ENCODE results near the gene MRPS15. TPM values are rescaled to one million over a fixed set of nuclear protein-coding genes. Genes with fewer than 3 reads are reported as not detected.

MRPS15 gene
- total RNA-seq, 4 donors from 2014 or later: 45.6 to 85.9 (median 56.3) TPM

- no peak for DNase-seq
- TF ChIP-seq POLR2A (IDR thresholded peaks at IDR 0.05): no peak
- TF ChIP-seq CTCF (IDR thresholded peaks at IDR 0.05): no peak
- Histone ChIP-seq H3K36me3 (peaks cover 16 to 25% of the 10 kb centered on the region in 2 donors), H3K27ac (no peak overlapping the region), H3K9me3 (no peaks in the 10 kb centered on the region), H3K27me3 (no peaks in the 10 kb centered on the region), H3K4me1 (peaks cover 0 to 4% of the 10 kb centered on the region in 2 donors), H3K4me3 (replicated peaks in 1 of 3) (no peak overlapping the region)
- 88 to 93% methylated on average over 3 of the region's 3 CpGs for WGBS, 2 donors
- intact Hi-C loops (cut with DNase I): no loop called here
Observed at GRCh38 chr1:36419140-36419539, 45.0 kb downstream of the MRPS15 start.

- Histone ChIP-seq H3K27me3 (no peaks in the 10 kb centered on the region), H3K4me3 (replicated peaks in 1 of 3) (no peak overlapping the region), H3K27ac (no peak overlapping the region), H3K9me3 (no peaks in the 10 kb centered on the region), H3K4me1 (peaks cover 0 to 4% of the 10 kb centered on the region in 2 donors), H3K36me3 (peaks cover 16 to 20% of the 10 kb centered on the region in 2 donors)
- TF ChIP-seq CTCF (IDR thresholded peaks at IDR 0.05) (no peak), POLR2A (IDR thresholded peaks at IDR 0.05) (no peak)
- 87 to 95% methylated on average over 9 of the region's 9 CpGs for WGBS, 2 donors
- intact Hi-C loops (cut with DNase I): no loop called here
- no peak for DNase-seq
Observed at GRCh38 chr1:36417931-36418330, 46.3 kb downstream of the MRPS15 start.

GRCh38 chr1:36415661-36416326 is 48.4 kb downstream of the MRPS15 start:
- TF ChIP-seq POLR2A (IDR thresholded peaks at IDR 0.05) (no peak), CTCF (IDR thresholded peaks at IDR 0.05) (no peak)
- Histone ChIP-seq H3K36me3 (peaks cover 0 to 11% of the 10 kb centered on the region in 2 donors), H3K4me3 (replicated peaks in 1 of 3) (no peak overlapping the region), H3K9me3 (no peaks in the 10 kb centered on the region), H3K4me1 (peaks cover 0 to 11% of the 10 kb centered on the region in 2 donors), H3K27me3 (no peaks in the 10 kb centered on the region), H3K27ac (no peak overlapping the region)
- 89 to 93% methylated on average over 15 of the region's 15 CpGs for WGBS, 2 donors
- intact Hi-C loops (cut with DNase I): no loop called here
- no peak for DNase-seq

- intact Hi-C loops (cut with DNase I): no loop called here
- 86 to 89% methylated on average over 4 of the region's 4 CpGs for WGBS, 2 donors
- H3K4me3 ChIP-seq (replicated peaks in 1 of 3): no peak overlapping the region
Observed at GRCh38 chr1:36414384-36414783, 49.8 kb downstream of the MRPS15 start.

More at GRCh38 chr1:36414384-36414783, 49.8 kb downstream of the MRPS15 start:
- no peak for TF ChIP-seq CTCF (IDR thresholded peaks at IDR 0.05)
- Histone ChIP-seq H3K9me3 (no peaks in the 10 kb centered on the region), H3K36me3 (peaks cover 0 to 11% of the 10 kb centered on the region in 2 donors), H3K27ac (no peak overlapping the region), H3K27me3 (no peaks in the 10 kb centered on the region), H3K4me1 (peaks cover 0 to 7% of the 10 kb centered on the region in 2 donors)
- DNase-seq: no peak
